Stimulated activated naive CD8-positive, alpha-beta T cell treated with anti-CD3 and anti-CD28 coated beads, Interleukin-15, Interleukin-2, amounts not matched to agents 100 ng/mL and 50 ng/mL, for 24 hours (primary cell): Measurements from ENCODE around the gene FOXJ3.

Experiments
- H3K27ac Mint-ChIP-seq: one replicate; pipeline ENCODE4 v1.8.0; 2021; ENCODE audit warnings: mild to moderate bottlenecking, mixed read lengths
- H3K27me3 Mint-ChIP-seq: one replicate; pipeline ENCODE4 v1.8.0; 2021; ENCODE audit warnings: mixed read lengths
- H3K36me3 Mint-ChIP-seq: one replicate; pipeline ENCODE4 v1.8.0; 2021; ENCODE audit warnings: low read depth, mixed read lengths
- H3K4me1 Mint-ChIP-seq: one replicate; pipeline ENCODE4 v1.8.0; 2021; ENCODE audit warnings: low read depth, mixed read lengths
- H3K4me3 Mint-ChIP-seq: one replicate; pipeline ENCODE4 v1.8.0; 2021; ENCODE audit warnings: mild to moderate bottlenecking, mixed read lengths
- H3K9me3 Mint-ChIP-seq: one replicate; pipeline ENCODE4 v1.8.0; 2021; ENCODE audit warnings: mixed read lengths

The FOXJ3 gene

DNA sequence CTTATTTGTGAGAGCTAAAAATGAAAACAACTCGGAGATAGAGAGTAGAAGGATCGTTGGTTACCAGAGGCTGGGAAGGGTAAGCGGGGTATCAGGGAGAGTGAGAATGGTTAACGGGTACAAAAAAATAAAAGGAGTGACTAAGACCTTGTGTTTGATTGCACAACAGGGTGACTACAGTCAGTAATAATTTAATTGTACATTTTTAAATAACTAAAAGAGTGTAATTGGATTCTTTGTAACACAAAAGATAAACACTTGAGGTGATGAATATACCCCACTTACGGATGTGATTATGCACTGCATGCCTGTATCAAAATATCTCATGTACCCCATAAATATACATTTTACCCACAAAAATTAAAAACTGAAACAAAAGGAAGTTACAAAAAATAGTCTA is 29.4 kb downstream of the FOXJ3 start:
- Mint-ChIP-seq H3K36me3 (peaks cover 60% of the 10 kb centered on the region), H3K27ac (no peak overlapping the region), H3K9me3 (peaks cover 17% of the 10 kb centered on the region), H3K4me1 (peaks cover 11% of the 10 kb centered on the region), H3K4me3 (no peak overlapping the region), H3K27me3 (no peaks in the 10 kb centered on the region)

DNA sequence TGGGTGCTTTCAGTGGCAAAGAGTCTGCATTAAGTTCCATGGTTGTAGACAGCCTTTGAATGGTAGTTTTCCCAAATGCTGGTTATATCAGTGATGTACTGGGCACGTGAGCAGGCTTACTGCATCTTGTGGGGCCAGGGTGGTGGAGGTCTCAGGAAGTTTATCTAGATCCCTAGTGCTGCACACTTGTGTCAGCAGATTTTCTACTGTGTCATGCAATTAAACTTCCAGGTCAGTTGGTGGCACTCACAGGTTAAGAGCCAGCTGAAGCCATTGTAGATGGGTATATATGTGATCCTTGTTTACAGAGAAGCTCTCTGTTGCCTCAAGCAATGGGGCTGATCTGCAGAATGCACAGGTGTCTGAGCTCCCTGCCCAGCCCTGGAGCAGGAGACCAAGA is 33.0 kb downstream of the FOXJ3 start:
- no peak overlapping the region for H3K27ac Mint-ChIP-seq
- peaks cover 24% of the 10 kb centered on the region for H3K9me3 Mint-ChIP-seq
- H3K27me3 Mint-ChIP-seq = no peaks in the 10 kb centered on the region
- peaks cover 20% of the 10 kb centered on the region for H3K4me1 Mint-ChIP-seq
- peaks cover 62% of the 10 kb centered on the region for H3K36me3 Mint-ChIP-seq
- H3K4me3 Mint-ChIP-seq = no peak overlapping the region

DNA sequence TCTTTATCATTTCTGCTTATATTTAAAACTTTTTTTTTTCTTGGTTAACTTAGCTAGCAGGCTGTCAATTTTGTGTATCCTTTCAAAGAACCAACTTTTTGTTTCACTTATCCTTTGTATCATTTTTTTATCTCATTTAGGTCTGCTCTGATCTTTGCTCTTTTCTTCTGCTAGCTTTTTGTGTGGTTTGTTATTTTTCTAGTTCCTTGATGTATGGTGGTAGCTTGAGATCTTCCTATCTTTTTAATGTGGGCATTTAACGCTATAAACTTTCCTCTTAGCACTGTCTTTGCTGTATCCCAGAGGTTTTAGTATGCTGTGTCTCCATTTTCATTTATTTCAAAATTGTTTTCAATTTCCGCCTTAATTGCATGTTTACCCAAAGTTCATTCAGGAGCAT is 36.5 kb downstream of the FOXJ3 start:
- H3K4me1 Mint-ChIP-seq = peaks cover 22% of the 10 kb centered on the region
- peaks cover 65% of the 10 kb centered on the region for H3K36me3 Mint-ChIP-seq
- H3K9me3 Mint-ChIP-seq = peaks cover 25% of the 10 kb centered on the region
- H3K4me3 Mint-ChIP-seq = no peak overlapping the region
- no peak overlapping the region for H3K27ac Mint-ChIP-seq
- H3K27me3 Mint-ChIP-seq = no peaks in the 10 kb centered on the region

DNA sequence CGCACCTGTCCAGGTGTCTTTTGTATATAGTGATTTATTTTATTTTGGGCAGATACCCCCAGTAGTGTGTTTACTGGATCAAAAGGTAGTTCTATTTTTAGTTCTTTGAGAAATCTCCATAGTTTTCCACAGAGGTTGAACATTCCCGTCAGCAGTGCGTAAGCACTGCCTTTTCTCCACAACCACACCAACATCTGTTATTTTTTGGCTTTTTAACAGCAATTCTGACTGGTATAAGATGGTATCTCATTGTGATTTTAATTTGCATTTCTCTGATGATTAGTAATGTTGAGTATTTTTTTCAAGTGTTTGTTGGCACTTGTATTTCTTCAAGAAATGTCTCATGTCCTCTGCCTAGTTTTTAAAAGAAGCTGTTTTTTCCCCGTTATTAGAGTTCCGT is 39.2 kb downstream of the FOXJ3 start:
- Mint-ChIP-seq H3K4me3 (no peak overlapping the region), H3K27ac (no peak overlapping the region), H3K9me3 (peaks cover 13% of the 10 kb centered on the region), H3K27me3 (no peaks in the 10 kb centered on the region), H3K36me3 (peaks cover 65% of the 10 kb centered on the region), H3K4me1 (peaks cover 24% of the 10 kb centered on the region)

DNA sequence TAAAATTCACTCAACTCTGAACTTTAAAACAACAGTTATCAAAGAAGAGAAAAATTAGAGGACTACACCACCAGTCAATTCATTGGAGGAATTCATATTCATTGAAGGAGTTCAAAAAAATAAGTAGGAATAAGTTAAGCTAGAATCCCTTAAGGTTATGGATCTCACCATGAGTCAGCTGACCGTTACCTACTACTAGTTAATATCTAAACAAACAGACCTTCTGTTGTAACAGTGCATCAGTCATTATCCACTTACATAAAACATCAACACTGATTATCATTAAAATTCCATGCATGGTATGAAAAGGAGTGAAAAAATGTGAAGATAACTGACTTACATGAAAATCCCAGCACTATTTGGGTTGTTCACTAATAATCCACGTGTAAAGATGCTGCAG is 44.9 kb downstream of the FOXJ3 start:
- H3K4me1 Mint-ChIP-seq = peaks cover 5% of the 10 kb centered on the region
- H3K9me3 Mint-ChIP-seq = no peaks in the 10 kb centered on the region

DNA sequence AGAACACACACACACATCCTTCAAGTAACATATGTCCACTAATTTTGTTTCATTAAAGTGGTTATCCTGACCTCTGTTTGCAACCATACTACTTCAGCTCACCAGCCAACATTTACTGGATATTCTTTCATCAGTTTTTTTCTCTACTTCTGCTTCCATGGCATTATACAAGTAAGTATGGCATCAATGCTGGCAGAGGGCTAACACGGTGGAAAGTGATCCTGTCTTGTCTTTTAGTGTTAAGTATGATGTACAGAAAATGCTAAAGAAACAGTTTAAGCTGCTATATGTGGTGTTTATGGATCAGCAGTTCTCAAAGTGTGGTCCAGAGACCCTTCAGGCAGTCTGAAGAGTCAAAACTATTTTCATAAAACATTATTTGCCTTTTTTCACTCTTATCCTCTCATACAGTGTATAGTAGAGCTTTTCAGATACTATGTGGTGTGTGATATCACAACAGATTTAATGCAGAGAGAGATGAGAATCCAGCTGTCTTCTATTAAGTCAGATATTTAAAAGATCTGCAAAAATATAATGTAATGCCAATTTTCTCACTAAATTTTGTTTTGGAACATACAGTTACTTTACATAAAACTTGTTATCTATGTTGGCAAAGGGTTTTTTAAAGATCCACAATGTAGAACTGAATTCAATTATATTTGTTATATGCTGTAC is 46.6 kb downstream of the FOXJ3 start:
- Mint-ChIP-seq H3K9me3 (no peaks in the 10 kb centered on the region), H3K27me3 (no peaks in the 10 kb centered on the region), H3K36me3 (peaks cover 25% of the 10 kb centered on the region), H3K27ac (no peak overlapping the region), H3K4me3 (no peak overlapping the region), H3K4me1 (peaks cover 15% of the 10 kb centered on the region)

More for the DNA sequence above, 44.9 kb downstream of the FOXJ3 start:
- Mint-ChIP-seq H3K36me3 (peaks cover 38% of the 10 kb centered on the region), H3K27me3 (no peaks in the 10 kb centered on the region), H3K27ac (no peak overlapping the region), H3K4me3 (no peak overlapping the region)

DNA sequence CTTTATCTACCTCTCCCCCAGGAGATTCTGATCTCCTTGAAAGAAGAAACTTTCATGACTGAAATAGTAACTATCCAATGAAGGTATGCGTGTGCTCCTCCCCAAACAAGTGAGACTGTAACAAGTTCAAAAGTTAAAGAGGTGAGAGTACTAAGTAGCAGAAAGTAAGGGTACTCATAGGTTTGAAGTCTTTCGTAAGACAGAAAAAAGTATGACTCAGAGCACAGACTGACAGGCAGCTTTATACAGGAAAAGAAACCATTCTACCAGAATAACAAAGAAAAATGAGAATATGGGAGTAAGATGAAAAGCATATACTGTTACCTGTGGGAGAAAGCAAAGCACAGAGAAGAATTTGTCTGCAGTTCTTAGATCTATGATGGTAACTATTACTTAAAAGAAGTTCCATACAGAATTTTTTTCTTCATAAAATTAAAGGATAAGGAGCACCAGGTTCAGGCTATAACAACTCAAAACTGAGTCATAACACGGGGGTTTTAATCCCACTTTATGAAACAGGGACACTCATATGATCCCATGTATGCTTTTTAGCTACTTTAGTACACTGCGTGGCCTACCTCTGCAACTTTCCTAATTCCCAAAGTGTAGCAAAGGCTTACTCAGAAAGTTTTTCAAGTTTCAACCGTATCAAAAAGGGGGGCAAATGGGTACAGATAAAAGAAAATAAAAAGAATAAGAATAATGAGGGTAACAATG is 52.0 kb downstream of the FOXJ3 start:
- peak overlapping the region; percentile 5 for H3K27ac Mint-ChIP-seq
- H3K36me3 Mint-ChIP-seq = peaks cover 7% of the 10 kb centered on the region
- H3K4me1 Mint-ChIP-seq = peaks cover 56% of the 10 kb centered on the region
- H3K4me3 Mint-ChIP-seq = no peak overlapping the region
- H3K9me3 Mint-ChIP-seq = no peaks in the 10 kb centered on the region
- no peaks in the 10 kb centered on the region for H3K27me3 Mint-ChIP-seq

DNA sequence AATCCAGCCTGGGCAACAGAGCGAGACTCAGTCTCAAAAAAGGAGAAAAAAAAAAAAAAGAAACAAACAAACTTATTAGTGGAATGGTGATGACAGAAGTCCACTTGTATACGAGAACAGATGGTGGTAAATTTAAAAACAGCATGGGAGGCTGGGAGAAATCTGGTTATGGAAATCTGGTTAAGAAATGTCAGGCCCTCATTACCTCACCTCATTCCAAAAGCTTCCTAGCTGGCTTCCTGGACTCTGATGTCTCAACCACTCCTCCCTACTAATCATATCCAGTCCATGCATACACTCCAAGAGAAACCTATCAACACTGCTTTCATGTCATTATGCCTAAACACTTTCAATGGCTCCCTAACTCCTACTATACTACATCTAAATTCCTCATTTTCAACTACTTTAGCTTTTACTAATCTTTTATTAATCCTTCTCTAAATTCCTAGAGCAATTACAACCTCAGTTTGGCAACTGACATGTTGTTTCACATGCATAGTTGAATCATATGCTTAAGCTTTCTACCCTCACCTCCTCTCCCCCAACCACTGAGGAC is 52.9 kb downstream of the FOXJ3 start:
- no peaks in the 10 kb centered on the region for H3K9me3 Mint-ChIP-seq
- H3K4me1 Mint-ChIP-seq = peaks cover 56% of the 10 kb centered on the region
- no peaks in the 10 kb centered on the region for H3K27me3 Mint-ChIP-seq
- no peak overlapping the region for H3K4me3 Mint-ChIP-seq
- H3K36me3 Mint-ChIP-seq = peaks cover 8% of the 10 kb centered on the region
- no peak overlapping the region for H3K27ac Mint-ChIP-seq

DNA sequence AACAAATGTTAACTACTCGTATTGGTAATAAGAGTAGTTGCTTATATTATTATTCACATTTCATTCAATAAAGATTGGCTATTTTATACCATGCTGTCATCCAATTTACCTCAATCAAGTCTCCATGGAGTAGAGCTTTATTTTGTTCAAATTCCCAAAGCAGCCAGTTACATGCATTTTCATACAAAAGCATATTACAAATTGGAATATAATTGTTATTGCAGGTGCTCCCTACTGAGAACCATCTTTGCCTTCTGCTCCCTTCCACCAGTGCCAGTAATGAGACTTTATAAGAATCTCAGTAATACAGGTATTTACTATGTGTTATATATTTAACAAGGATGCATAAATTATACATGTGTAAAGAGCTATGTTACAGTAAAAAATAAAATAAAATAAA is 54.2 kb downstream of the FOXJ3 start:
- peaks cover 56% of the 10 kb centered on the region for H3K4me1 Mint-ChIP-seq
- peaks cover 14% of the 10 kb centered on the region for H3K36me3 Mint-ChIP-seq
- H3K27me3 Mint-ChIP-seq = no peaks in the 10 kb centered on the region
- no peak overlapping the region for H3K4me3 Mint-ChIP-seq
- H3K9me3 Mint-ChIP-seq = no peaks in the 10 kb centered on the region
- H3K27ac Mint-ChIP-seq = no peak overlapping the region

DNA sequence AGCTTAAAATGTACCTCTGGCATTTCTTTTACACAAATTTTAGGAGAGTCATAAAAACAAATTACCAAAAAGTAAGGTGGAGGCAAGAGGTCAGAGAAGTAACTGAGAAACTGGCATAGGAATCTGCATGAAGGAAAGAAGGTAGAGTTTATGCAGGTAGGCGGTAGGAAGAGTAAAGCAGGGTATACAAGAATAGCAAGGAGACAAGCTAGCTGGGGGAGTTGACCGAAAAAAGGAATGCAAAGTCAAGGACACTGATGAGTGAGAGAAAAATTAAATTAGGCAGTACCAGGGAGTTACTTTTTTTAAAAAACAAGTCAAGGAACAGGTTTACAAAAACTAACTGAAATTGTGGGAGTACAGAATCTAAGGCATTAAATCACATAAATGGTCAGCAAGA is 56.0 kb downstream of the FOXJ3 start:
- Mint-ChIP-seq H3K27ac (no peak overlapping the region), H3K36me3 (peaks cover 22% of the 10 kb centered on the region), H3K27me3 (no peaks in the 10 kb centered on the region), H3K4me1 (peaks cover 53% of the 10 kb centered on the region), H3K4me3 (no peak overlapping the region), H3K9me3 (no peaks in the 10 kb centered on the region)

DNA sequence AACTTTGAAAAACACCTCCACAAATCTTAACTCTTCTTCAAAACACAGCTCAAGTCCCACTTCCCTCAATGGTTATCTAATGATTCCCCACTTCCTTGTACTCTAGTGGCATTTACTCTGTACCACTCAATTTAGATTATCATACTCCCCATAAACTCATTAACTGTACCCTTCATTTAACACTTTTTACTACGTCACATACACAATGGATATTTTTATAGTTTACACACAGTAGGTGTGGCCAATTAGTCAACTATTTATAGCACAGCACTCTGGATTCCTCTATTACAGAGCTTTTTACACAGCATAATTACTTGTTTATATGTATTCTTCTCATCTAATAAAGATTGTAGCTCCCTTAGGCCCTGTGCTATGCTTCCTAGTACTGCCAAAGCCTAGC is 62.1 kb downstream of the FOXJ3 start:
- no peak overlapping the region for H3K27ac Mint-ChIP-seq

DNA sequence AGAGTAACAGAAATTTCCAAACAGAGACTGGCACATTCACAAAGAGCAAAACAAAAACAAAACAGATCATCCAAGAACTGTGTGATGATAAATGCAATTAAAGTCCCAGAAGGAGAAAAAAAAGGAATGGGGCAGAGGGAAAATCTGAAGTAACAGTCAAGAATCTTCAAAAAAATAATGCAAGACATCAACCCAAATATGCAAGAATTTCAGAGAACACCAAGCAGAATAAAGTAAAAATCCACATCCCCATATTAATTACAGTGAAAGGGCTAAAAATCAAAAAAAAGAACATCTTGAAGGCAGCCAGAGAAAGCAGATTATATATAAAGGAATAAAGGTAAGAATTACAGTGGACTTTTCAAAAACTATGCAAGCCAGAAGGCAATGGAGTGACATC is 67.1 kb downstream of the FOXJ3 start:
- no peak overlapping the region for H3K4me3 Mint-ChIP-seq
- no peaks in the 10 kb centered on the region for H3K27me3 Mint-ChIP-seq
- no peak overlapping the region for H3K27ac Mint-ChIP-seq
- H3K36me3 Mint-ChIP-seq = peaks cover 52% of the 10 kb centered on the region
- H3K9me3 Mint-ChIP-seq = no peaks in the 10 kb centered on the region
- peaks cover 63% of the 10 kb centered on the region for H3K4me1 Mint-ChIP-seq

More for the DNA sequence above, 62.1 kb downstream of the FOXJ3 start:
- Mint-ChIP-seq H3K36me3 (peaks cover 40% of the 10 kb centered on the region), H3K4me1 (peaks cover 41% of the 10 kb centered on the region), H3K4me3 (no peak overlapping the region), H3K9me3 (no peaks in the 10 kb centered on the region), H3K27me3 (no peaks in the 10 kb centered on the region)

DNA sequence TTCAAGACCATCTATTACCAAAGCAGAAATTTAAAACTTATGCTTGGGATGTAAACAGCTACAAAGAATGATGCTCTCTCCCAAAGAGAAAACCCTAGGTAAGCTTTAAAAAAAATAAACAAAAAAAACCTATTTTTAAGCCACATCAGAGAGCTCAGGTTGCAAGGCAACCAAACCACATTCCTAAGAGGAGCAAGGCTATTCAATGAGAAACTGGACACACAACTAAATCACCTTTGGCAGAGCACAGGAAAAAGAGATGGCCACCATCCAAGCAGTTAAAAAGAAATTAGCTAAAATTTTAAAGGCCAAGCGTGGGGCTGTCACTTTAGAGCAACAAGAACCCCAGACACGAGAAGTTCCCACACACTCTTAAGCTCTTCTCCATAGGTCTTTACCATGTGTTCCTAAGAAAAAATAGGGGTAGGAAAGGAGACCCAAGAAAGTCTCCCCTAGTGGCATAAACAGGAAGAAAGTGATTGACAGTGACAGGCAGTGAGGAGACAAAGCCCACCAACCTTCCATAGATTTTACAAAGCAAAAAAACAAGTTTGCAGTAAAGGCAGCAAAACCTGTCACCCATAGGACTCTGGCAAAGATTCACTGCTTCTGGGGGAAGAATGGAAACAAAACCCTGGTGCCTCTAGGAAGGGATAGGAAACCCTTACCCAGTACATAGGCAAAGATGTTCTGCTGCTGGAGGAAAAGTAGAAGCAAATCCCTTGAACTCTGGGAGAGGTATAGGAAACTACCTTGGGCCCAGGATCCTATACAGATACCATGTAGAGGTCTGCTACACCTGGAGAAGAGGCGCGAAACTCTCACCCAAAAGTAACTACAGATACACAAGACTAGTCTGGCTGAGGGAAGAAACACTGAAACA is 68.5 kb downstream of the FOXJ3 start:
- Mint-ChIP-seq H3K9me3 (no peaks in the 10 kb centered on the region), H3K27me3 (no peaks in the 10 kb centered on the region), H3K4me3 (no peak overlapping the region), H3K27ac (no peak overlapping the region), H3K4me1 (peaks cover 59% of the 10 kb centered on the region), H3K36me3 (peaks cover 56% of the 10 kb centered on the region)

DNA sequence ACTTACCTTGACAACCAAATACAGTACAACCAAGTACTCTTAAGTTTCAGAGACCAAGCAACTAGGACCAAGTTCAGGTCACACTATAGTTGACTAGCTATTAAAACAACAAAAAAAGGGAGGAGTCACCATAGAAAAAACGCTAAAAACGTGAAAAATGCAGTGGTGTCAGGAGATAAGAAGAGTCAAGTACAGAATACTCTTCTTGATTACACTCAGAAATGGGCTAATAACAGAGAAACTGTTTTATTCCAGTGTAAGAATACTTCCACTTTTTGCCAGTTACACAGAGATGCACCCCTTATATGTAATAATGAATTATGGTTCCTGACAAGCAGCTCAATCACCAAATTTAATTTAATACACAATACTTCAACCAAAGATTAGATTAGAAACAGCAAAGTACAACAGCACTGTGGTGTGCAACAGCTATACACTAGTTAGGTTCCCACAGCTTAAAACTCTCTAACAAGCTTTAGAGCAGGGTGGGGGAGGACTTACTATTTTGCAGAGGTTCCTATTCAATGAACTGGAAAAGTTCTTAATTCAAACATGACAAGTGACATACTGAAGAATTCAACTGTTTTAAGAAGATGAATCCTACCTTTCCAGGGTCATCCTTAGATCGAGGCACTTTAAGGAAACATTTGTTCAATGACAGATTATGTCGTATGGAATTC is 70.4 kb downstream of the FOXJ3 start:
- H3K36me3 Mint-ChIP-seq = peaks cover 62% of the 10 kb centered on the region

More for the DNA sequence above, 70.4 kb downstream of the FOXJ3 start:
- Mint-ChIP-seq H3K4me1 (peaks cover 67% of the 10 kb centered on the region), H3K4me3 (no peak overlapping the region), H3K9me3 (no peaks in the 10 kb centered on the region), H3K27ac (no peak overlapping the region), H3K27me3 (no peaks in the 10 kb centered on the region)
